ENCODE results near the gene NHEJ1. TPM values are rescaled to one million over a fixed set of nuclear protein-coding genes. Genes with fewer than 3 reads are reported as not detected.

NHEJ1 gene
- total and polyA plus RNA-seq, 2 of the 13 experiments (the other 11 are each of a cell fraction or from before 2014, with no cell fraction given), result 30.0 to 30.7 TPM

GRCh38 chr2:219112062-219112406 is 48.6 kb downstream of the NHEJ1 start (continued):
- TF ChIP-seq GATAD2A (CRISPR knock-in tag; IDR thresholded peaks at IDR 0.05), result no peak
- peak; percentile 12; the same call in 1 of the 2 replicates for TF ChIP-seq NAIF1 (CRISPR knock-in tag; IDR thresholded peaks at IDR 0.05; ENCODE audit: borderline replicate concordance)
- no peak for TF ChIP-seq NCOA1 (CRISPR knock-in tag; IDR thresholded peaks at IDR 0.05)
- no peak for TF ChIP-seq XBP1 (CRISPR knock-in tag; IDR thresholded peaks at IDR 0.05)
- no peak for TF ChIP-seq PITX1 (CRISPR knock-in tag; IDR thresholded peaks at IDR 0.05)
- TF ChIP-seq IKZF5 (CRISPR knock-in tag; IDR thresholded peaks at IDR 0.05), result no peak
- TF ChIP-seq RFX1 (IDR thresholded peaks at IDR 0.05), result no peak
- no peak for TF ChIP-seq ZNF180 (CRISPR knock-in tag; IDR thresholded peaks at IDR 0.05; ENCODE audit: borderline replicate concordance, low read depth)
- TF ChIP-seq SNRNP70 (IDR thresholded peaks at IDR 0.05; ENCODE audit: low read depth, low read length), result no peak
- no peak for TF ChIP-seq AHR (CRISPR knock-in tag; IDR thresholded peaks at IDR 0.05)
- TF ChIP-seq RBM39 (IDR thresholded peaks at IDR 0.05; ENCODE audit: low read depth, low read length, poor library complexity, severe bottlenecking), result no peak
- no peak for TF ChIP-seq SP5 (CRISPR knock-in tag; IDR thresholded peaks at IDR 0.05; ENCODE audit: borderline replicate concordance, low read depth)
- TF ChIP-seq KMT2B (CRISPR knock-in tag; IDR thresholded peaks at IDR 0.05), result no peak
- no peak for TF ChIP-seq ZNF350 (CRISPR knock-in tag; IDR thresholded peaks at IDR 0.05; ENCODE audit: borderline replicate concordance, low read depth)
- no peak for TF ChIP-seq WIZ (CRISPR knock-in tag; IDR thresholded peaks at IDR 0.05)
- TF ChIP-seq ZIK1 (CRISPR knock-in tag; IDR thresholded peaks at IDR 0.05; ENCODE audit: borderline replicate concordance, low read depth), result no peak
- TF ChIP-seq SETDB1 (CRISPR knock-in tag; IDR thresholded peaks at IDR 0.05; ENCODE audit: borderline replicate concordance), result no peak
- TF ChIP-seq NFYC (CRISPR knock-in tag; IDR thresholded peaks at IDR 0.05), result no peak
- no peak for TF ChIP-seq PLSCR1 (CRISPR knock-in tag; IDR thresholded peaks at IDR 0.05; ENCODE audit: borderline replicate concordance)
- TF ChIP-seq ZNF121 (CRISPR knock-in tag; IDR thresholded peaks at IDR 0.05), result no peak
- no peak for TF ChIP-seq ZC3H4 (CRISPR knock-in tag; IDR thresholded peaks at IDR 0.05; ENCODE audit: borderline replicate concordance)
- TF ChIP-seq JUN (CRISPR knock-in tag; IDR thresholded peaks at IDR 0.05), result no peak
- no peak for TF ChIP-seq ZNF570 (CRISPR knock-in tag; IDR thresholded peaks at IDR 0.05; ENCODE audit: borderline replicate concordance)
- no peak for TF ChIP-seq ZNF615 (CRISPR knock-in tag; IDR thresholded peaks at IDR 0.05; ENCODE audit: borderline replicate concordance)
- TF ChIP-seq, protein P1, sequence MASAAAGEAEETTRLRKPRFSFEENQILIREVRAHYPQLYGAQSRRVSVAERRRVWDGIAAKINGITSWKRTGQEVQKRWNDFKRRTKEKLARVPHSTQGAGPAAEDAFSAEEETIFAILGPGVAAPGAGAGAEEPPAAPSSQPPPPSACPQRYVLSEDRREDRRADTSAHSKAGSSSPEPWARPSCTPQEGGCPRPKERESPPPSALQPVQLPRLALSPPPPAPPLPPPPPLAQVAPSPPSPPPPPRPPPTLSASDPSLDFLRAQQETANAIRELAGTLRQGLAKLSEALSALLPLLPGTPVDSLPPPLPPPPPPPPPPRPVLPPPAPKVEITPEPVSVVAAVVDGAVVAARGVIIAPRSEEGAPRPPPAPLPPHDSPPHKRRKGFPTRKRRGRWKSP (CRISPR knock-in tag; IDR thresholded peaks at IDR 0.05), result no peak
- no peak for TF ChIP-seq ZFX (CRISPR knock-in tag; IDR thresholded peaks at IDR 0.05; ENCODE audit: low read depth)
- TF ChIP-seq CENPT (CRISPR knock-in tag; IDR thresholded peaks at IDR 0.05; ENCODE audit: low read depth), result no peak
- no peak for TF ChIP-seq ZNF569 (CRISPR knock-in tag; IDR thresholded peaks at IDR 0.05; ENCODE audit: borderline replicate concordance)
- TF ChIP-seq SIX4 (CRISPR knock-in tag; IDR thresholded peaks at IDR 0.05), result no peak
- 0 out of 2 replicates have a peak, but pooled peaks have one; percentile 5 for TF ChIP-seq HNRNPL (IDR thresholded peaks at IDR 0.05; ENCODE audit: low read depth, low read length)

Data from HepG2 (cell line).